Esophagus muscularis mucosa (tissue), 4 donors: ENCODE measurements around the gene CYTH1. TPM values are rescaled to one million over a fixed set of nuclear protein-coding genes. Genes with fewer than 3 reads are reported as not detected.

ENCODE experiments used
- DNase-seq: peaks from one replicate; pipeline ENCODE4 v3.0.0-alpha.2; 2017; ENCODE audit errors: extremely low spot score
- H3K27ac ChIP-seq, 4 donors: fragments of 200-600 bp; sonication (generic); replicated peaks in 1 of 4; 1 replicate in 3 of 4; 2 replicates in 1 of 4; pipeline ENCODE4 v1.5.1; 2016 to 2019; ENCODE audit warnings: mild to moderate bottlenecking in 1 of 4
- H3K27me3 ChIP-seq, 4 donors: fragments of 200-600 bp; sonication (generic); one replicate each; pipeline versions ENCODE4 v1.5.1 to v1.6.0; 2016 to 2019
- H3K36me3 ChIP-seq, 4 donors: fragments of 200-600 bp; sonication (generic); one replicate each; pipeline ENCODE4 v1.5.1; 2016 to 2019
- H3K4me1 ChIP-seq, 4 donors: fragments of 200-600 bp; sonication (generic); one replicate each; pipeline ENCODE4 v1.5.1; 2016 to 2019
- H3K4me3 ChIP-seq, 4 donors: fragments of 200-600 bp; sonication (generic); 1 replicate in 2 of 4; 2 replicates in 2 of 4; pipeline ENCODE4 v1.5.1; 2016 to 2019; ENCODE audit warnings: mild to moderate bottlenecking in 4 of 4, moderate library complexity in 1 of 4
- H3K9me3 ChIP-seq, 4 donors: fragments of 200-600 bp; sonication (generic); 1 replicate in 3 of 4; 2 replicates in 1 of 4; pipeline ENCODE4 v1.5.1; 2016 to 2019
- CTCF ChIP-seq, 3 experiments: fragments of 200-600 bp in 2 of 3; fragments of 450-650 bp in 1 of 3; sonication (generic) in 2 of 3; IDR thresholded peaks; one replicate each; pipeline ENCODE4 v1.5.1; 2017 to 2019; ENCODE audit warnings: antibody characterized with exemption in 3 of 3, mild to moderate bottlenecking in 2 of 3, moderate library complexity in 1 of 3
- EP300 ChIP-seq: sonication (generic); formaldehyde crosslinking; IDR thresholded peaks from one replicate; pipeline ENCODE4 v1.6.1; 2017; ENCODE audit warnings: antibody characterized with exemption
- POLR2A ChIP-seq: fragments of 450-650 bp; IDR thresholded peaks from one replicate; pipeline ENCODE4 v1.6.1; 2017; ENCODE audit warnings: antibody characterized with exemption, moderate library complexity, mild to moderate bottlenecking, low read depth
- POLR2AphosphoS5 ChIP-seq, 2 donors: sonication (generic); formaldehyde crosslinking; IDR thresholded peaks; one replicate each; pipeline ENCODE4 v1.6.1; 2017; ENCODE audit warnings: antibody characterized with exemption in 2 of 2
- WGBS: methylation state at CpG from one replicate; pipeline ENCODE4 v1.1.5; 2018; 5-methylcytosine and 5-hydroxymethylcytosine counted together
- intact Hi-C: fragments of 100-400 bp; cut with DNase I; formaldehyde crosslinking; loops from one replicate; pipeline ENCODE4 v1.15.1; 2023
- total RNA-seq, 4 donors: library from RNA; depleted of rRNA; stranded (reverse); fragments of >200 nt; gene quantifications; one replicate each; pipeline versions ENCODE4 v1.1.0 to v1.2.1, GENCODE V29; 2016

CYTH1 gene
- total RNA-seq, 4 donors from 2014 or later = 25.7 to 39.4 (median 35.7) TPM

- TF ChIP-seq CTCF (IDR thresholded peaks at IDR 0.05) (no peak), POLR2A (no peak), POLR2AphosphoS5 (IDR thresholded peaks at IDR 0.05) (no peak), EP300 (no peak)
- Histone ChIP-seq H3K9me3 (no peaks in the 10 kb centered on the region), H3K36me3 (peaks cover 85 to 100% (median 98%) of the 10 kb centered on the region in 4 donors), H3K27me3 (no peaks in the 10 kb centered on the region), H3K4me1 (peaks cover 0 to 15% (median 6%) of the 10 kb centered on the region in 4 donors), H3K27ac (peak overlapping the region; percentile 20 to 54 (median 42)), H3K4me3 (no peak overlapping the region)
- intact Hi-C loops = no loop called here
- DNase-seq = no peak
- 75% methylated on average over 8 of the region's 8 CpGs for WGBS
Observed at GRCh38 chr17:78819402-78819801, 37.3 kb upstream of the CYTH1 start.

GRCh38 chr17:78818932-78819331, 36.9 kb upstream of the CYTH1 start:
- TF ChIP-seq POLR2AphosphoS5 (IDR thresholded peaks at IDR 0.05) (peak; percentile 56 to 59), POLR2A (no peak)
- Histone ChIP-seq H3K27ac (peak overlapping the region in 3 of 4 donors; percentile 20 to 54 (median 52)), H3K36me3 (peaks cover 85 to 100% (median 98%) of the 10 kb centered on the region in 4 donors)

GRCh38 chr17:78818152-78818846, 36.2 kb upstream of the CYTH1 start:
- no peak for DNase-seq
- 82% methylated on average over 19 of the region's 19 CpGs for WGBS
- no peak for TF ChIP-seq EP300
- no peak for TF ChIP-seq CTCF (IDR thresholded peaks at IDR 0.05)
- TF ChIP-seq POLR2AphosphoS5 (IDR thresholded peaks at IDR 0.05) = no peak
- no peak for TF ChIP-seq POLR2A
- intact Hi-C loops = no loop called here
- Histone ChIP-seq H3K4me3 (no peak overlapping the region), H3K4me1 (peaks cover 6 to 20% (median 8%) of the 10 kb centered on the region in 4 donors), H3K9me3 (no peaks in the 10 kb centered on the region), H3K27ac (peak overlapping the region in 3 of 4 donors; percentile 20 to 52 (median 31)), H3K27me3 (no peaks in the 10 kb centered on the region), H3K36me3 (peaks cover 85 to 100% (median 98%) of the 10 kb centered on the region in 4 donors)

More at GRCh38 chr17:78818932-78819331, 36.9 kb upstream of the CYTH1 start:
- intact Hi-C loops = no loop called here
- Histone ChIP-seq H3K9me3 (no peaks in the 10 kb centered on the region), H3K27me3 (no peaks in the 10 kb centered on the region), H3K4me1 (peaks cover 0 to 15% (median 6%) of the 10 kb centered on the region in 4 donors), H3K4me3 (no peak overlapping the region)
- DNase-seq = no peak
- WGBS = 58% methylated on average over 6 of the region's 6 CpGs

GRCh38 chr17:78817123-78817522, 35.0 kb upstream of the CYTH1 start:
- WGBS = 81% methylated on average over 5 of the region's 6 CpGs
- Histone ChIP-seq H3K4me1 (peaks cover 8 to 24% (median 12%) of the 10 kb centered on the region in 4 donors), H3K27me3 (no peaks in the 10 kb centered on the region), H3K9me3 (no peaks in the 10 kb centered on the region), H3K27ac (no peak overlapping the region), H3K36me3 (peaks cover 86 to 100% (median 98%) of the 10 kb centered on the region in 4 donors), H3K4me3 (no peak overlapping the region)
- no peak for TF ChIP-seq CTCF (IDR thresholded peaks at IDR 0.05)
- peak in 1 of 2 donors; percentile 9 for TF ChIP-seq POLR2AphosphoS5 (IDR thresholded peaks at IDR 0.05)
- intact Hi-C loops = no loop called here
- DNase-seq = no peak

- no peak overlapping the region for H3K27ac ChIP-seq
- no peak overlapping the region for H3K4me3 ChIP-seq
- intact Hi-C loops = no loop called here
- no peaks in the 10 kb centered on the region for H3K27me3 ChIP-seq
- TF ChIP-seq CTCF (IDR thresholded peaks at IDR 0.05) (no peak), EP300 (no peak), POLR2A (no peak), POLR2AphosphoS5 (IDR thresholded peaks at IDR 0.05) (no peak)
- H3K9me3 ChIP-seq = no peaks in the 10 kb centered on the region
- H3K36me3 ChIP-seq = peaks cover 89 to 100% (median 99%) of the 10 kb centered on the region in 4 donors
- 80% methylated on average over 7 of the region's 7 CpGs for WGBS
- H3K4me1 ChIP-seq = peaks cover 8 to 24% (median 12%) of the 10 kb centered on the region in 4 donors
- no peak for DNase-seq
Observed at GRCh38 chr17:78815696-78816095, 33.6 kb upstream of the CYTH1 start.
